MG63 (cell line): ENCODE results near the gene RARS1. TPM values are rescaled to one million over a fixed set of nuclear protein-coding genes. Genes with fewer than 3 reads are reported as not detected.
A peak's percentile ranks its signal among the peaks of the same experiment; 100 is the strongest.

Source experiments
- DNase-seq: peaks from one replicate; pipeline ENCODE4 v3.0.0-alpha.2; 2020
- H3K27me3 ChIP-seq: fragments of 250-450 bp; sonication (Bioruptor Pico); 2 replicates; pipeline ENCODE4 v1.5.1; 2020; ENCODE audit warnings: mild to moderate bottlenecking, moderate library complexity
- H3K36me3 ChIP-seq: fragments of 250-450 bp; sonication (Bioruptor Pico); 2 replicates; pipeline ENCODE4 v1.5.1; 2020; ENCODE audit warnings: mild to moderate bottlenecking, moderate library complexity
- H3K4me3 ChIP-seq: fragments of 250-450 bp; sonication (Bioruptor Pico); 2 replicates; pipeline ENCODE4 v1.5.1; 2020; ENCODE audit warnings: mild to moderate bottlenecking, moderate library complexity
- H3K9me3 ChIP-seq: fragments of 250-450 bp; sonication (Bioruptor Pico); 2 replicates; pipeline ENCODE4 v1.5.1; 2020; ENCODE audit warnings: mild to moderate bottlenecking, moderate library complexity
- total RNA-seq: library from RNA; depleted of rRNA; stranded (reverse); fragments of >200 nt; shearing (Covaris generic); gene quantifications from 2 replicates; pipeline ENCODE4 v1.2.3, GENCODE V29; 2014; ENCODE audit warnings: low replicate concordance

The RARS1 gene
- total RNA-seq, 1 experiment from 2014 or later: 351 TPM

DNA sequence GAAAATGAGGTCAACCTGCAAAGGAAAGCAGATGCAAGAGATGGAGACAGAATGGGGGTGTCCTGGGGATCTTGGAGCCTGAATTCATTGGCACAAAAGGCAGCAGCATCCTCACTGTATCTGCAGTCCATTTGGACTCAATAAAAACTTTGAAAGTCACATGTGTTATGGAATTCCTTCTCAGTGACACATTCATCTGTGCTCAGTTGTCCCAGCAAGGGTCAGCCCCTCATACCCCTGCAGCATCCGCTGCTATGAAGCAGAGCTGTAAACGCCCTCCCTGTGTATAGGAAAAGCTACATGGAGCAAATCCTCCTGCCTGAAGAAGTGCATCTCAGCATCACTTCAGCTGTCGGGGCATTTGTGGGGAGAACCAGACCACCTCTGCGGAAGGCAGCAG lies 14.5 kb upstream of the RARS1 start:
- Histone ChIP-seq H3K36me3 (peaks cover 30% of the 10 kb centered on the region), H3K27me3 (no peaks in the 10 kb centered on the region), H3K4me3 (no peak overlapping the region), H3K9me3 (no peaks in the 10 kb centered on the region)
- no peak for DNase-seq

- Histone ChIP-seq H3K4me3 (no peak overlapping the region), H3K9me3 (no peaks in the 10 kb centered on the region), H3K27me3 (no peaks in the 10 kb centered on the region), H3K36me3 (peaks cover 30% of the 10 kb centered on the region)
- DNase-seq: peak; percentile 61
These were observed 13.9 kb upstream of the RARS1 start for GRCh38 chr5:168472329-168472728.

GRCh38 chr5:168474319-168474718 lies 12.0 kb upstream of the RARS1 start:
- Histone ChIP-seq H3K36me3 (peaks cover 16% of the 10 kb centered on the region), H3K27me3 (no peaks in the 10 kb centered on the region), H3K4me3 (no peak overlapping the region), H3K9me3 (no peaks in the 10 kb centered on the region)
- DNase-seq: no peak

DNA sequence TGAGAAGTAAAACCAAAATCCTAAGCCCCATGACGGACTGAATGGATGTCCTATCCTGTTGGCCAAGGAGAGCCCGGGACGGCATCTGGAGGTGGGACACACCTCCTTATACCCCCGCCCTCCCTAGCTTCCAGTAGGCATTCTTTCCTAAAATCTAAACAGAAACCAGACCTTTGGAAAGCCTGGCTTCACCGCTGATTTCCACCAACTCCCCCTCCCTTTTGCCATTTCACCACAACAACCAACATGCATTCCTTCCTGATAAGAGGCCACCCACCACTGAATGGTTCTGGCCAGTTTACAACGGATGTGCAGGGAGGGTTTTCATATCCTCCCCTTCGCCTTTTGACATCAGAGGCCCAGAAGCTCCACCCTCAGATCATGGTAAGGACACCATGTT lies 9.2 kb upstream of the RARS1 start:
- no peak for DNase-seq

GRCh38 chr5:168479166-168479565 lies 7.1 kb upstream of the RARS1 start:
- Histone ChIP-seq H3K27me3 (no peaks in the 10 kb centered on the region), H3K36me3 (0 out of 2 replicates have a peak, but pooled peaks cover 2% of the 10 kb centered on the region), H3K4me3 (no peak overlapping the region), H3K9me3 (no peaks in the 10 kb centered on the region)
- no peak for DNase-seq

More for the DNA sequence above, 9.2 kb upstream of the RARS1 start:
- no peak overlapping the region for H3K4me3 ChIP-seq
- H3K36me3 ChIP-seq: peaks cover 14% of the 10 kb centered on the region
- H3K9me3 ChIP-seq: no peaks in the 10 kb centered on the region
- H3K27me3 ChIP-seq: no peaks in the 10 kb centered on the region

DNA sequence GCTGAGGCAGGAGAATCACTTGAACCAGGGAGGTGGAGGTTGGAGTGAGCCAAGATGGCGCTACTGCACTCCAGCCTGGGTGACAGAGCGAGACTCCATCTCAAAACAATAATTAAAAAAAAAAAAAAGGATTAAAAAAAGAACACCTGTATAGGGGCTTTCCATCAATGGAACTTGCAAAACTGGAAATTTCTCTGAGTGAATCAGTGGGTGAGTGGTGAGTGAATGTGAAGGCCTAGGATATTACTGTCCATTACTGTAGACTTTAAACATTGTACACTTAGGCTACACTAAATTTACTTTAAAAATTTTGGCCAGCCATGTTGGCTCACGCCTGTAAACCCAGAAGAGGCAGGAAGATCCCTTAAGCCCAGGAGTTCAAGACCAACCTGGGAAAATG lies 5.7 kb upstream of the RARS1 start:
- no peaks in the 10 kb centered on the region for H3K36me3 ChIP-seq
- DNase-seq: no peak
- no peaks in the 10 kb centered on the region for H3K9me3 ChIP-seq
- no peak overlapping the region for H3K4me3 ChIP-seq
- no peaks in the 10 kb centered on the region for H3K27me3 ChIP-seq

- Histone ChIP-seq H3K4me3 (no peak overlapping the region), H3K27me3 (no peaks in the 10 kb centered on the region), H3K9me3 (no peaks in the 10 kb centered on the region), H3K36me3 (no peaks in the 10 kb centered on the region)
- no peak for DNase-seq
These were observed 4.9 kb upstream of the RARS1 start for GRCh38 chr5:168481330-168481788.

- no peak overlapping the region for H3K4me3 ChIP-seq
- no peaks in the 10 kb centered on the region for H3K27me3 ChIP-seq
- H3K36me3 ChIP-seq: no peaks in the 10 kb centered on the region
- no peaks in the 10 kb centered on the region for H3K9me3 ChIP-seq
- DNase-seq: no peak
These were observed 3.9 kb upstream of the RARS1 start for GRCh38 chr5:168482361-168482760.

DNA sequence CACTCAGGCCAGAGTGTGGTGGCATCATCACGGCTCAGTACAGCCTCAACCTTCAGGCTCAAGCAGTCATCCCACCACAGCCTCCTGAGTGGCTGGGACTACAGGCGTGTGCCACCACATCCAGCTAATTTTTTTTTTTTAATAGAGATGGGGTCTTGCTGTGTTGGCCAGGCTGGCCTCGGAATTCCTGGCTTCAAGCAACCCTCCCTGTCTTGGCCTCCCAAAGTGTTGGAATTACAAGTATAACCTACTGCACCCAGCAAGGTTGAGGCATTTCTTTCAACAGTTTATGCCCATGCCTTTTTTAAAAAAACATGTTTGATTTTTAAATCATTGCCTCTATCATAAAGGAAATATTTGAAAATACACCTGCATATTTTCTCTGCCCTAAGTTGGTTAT lies 2.8 kb downstream of the RARS1 start:
- Histone ChIP-seq H3K27me3 (no peaks in the 10 kb centered on the region), H3K9me3 (no peaks in the 10 kb centered on the region), H3K36me3 (peaks cover 64% of the 10 kb centered on the region), H3K4me3 (no peak overlapping the region)
- DNase-seq: no peak

DNA sequence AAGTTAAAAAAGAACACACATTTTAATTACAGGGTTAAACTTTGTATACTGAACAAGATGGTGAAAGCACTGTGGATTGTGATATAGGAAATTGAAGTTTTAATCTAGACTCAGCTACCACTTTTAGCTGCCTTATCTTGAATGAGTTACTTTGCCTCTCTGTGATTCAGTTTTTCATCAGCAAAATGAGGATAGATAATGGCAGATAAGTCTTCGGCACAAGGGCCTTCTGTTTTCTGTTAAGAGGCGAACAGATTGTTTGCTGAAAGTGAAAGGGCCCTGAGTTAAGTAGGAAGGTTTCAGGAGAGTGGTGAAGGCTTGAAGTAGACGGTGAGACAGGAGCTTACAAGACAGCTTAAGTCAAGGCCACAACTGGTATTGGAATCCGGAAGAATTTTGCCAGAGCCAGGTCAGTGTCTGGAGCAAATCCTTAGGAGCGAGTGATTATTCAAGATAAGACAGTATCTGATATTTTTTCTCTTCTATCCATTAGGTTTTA lies 7.8 kb downstream of the RARS1 start:
- Histone ChIP-seq H3K4me3 (no peak overlapping the region), H3K36me3 (peaks cover 94% of the 10 kb centered on the region), H3K27me3 (no peaks in the 10 kb centered on the region), H3K9me3 (no peaks in the 10 kb centered on the region)
- no peak for DNase-seq

GRCh38 chr5:168502563-168503237 lies 16.4 kb downstream of the RARS1 start:
- Histone ChIP-seq H3K27me3 (no peaks in the 10 kb centered on the region; the same call in 1 of the 2 replicates), H3K36me3 (peaks cover 85% of the 10 kb centered on the region), H3K4me3 (no peak overlapping the region), H3K9me3 (no peaks in the 10 kb centered on the region)
- no peak for DNase-seq

- DNase-seq: no peak
- peaks cover 98% of the 10 kb centered on the region for H3K36me3 ChIP-seq
These were observed 27.7 kb downstream of the RARS1 start for GRCh38 chr5:168513861-168514428.

GRCh38 chr5:168525856-168526255 lies 39.6 kb downstream of the RARS1 start:
- H3K27me3 ChIP-seq: no peaks in the 10 kb centered on the region
- no peaks in the 10 kb centered on the region; the same call in 1 of the 2 replicates for H3K9me3 ChIP-seq
- H3K4me3 ChIP-seq: no peak overlapping the region
- H3K36me3 ChIP-seq: peaks cover 12% of the 10 kb centered on the region
- DNase-seq: no peak

More at GRCh38 chr5:168513861-168514428, 27.7 kb downstream of the RARS1 start:
- Histone ChIP-seq H3K27me3 (no peaks in the 10 kb centered on the region), H3K9me3 (peaks cover 22% of the 10 kb centered on the region), H3K4me3 (no peak overlapping the region)

DNA sequence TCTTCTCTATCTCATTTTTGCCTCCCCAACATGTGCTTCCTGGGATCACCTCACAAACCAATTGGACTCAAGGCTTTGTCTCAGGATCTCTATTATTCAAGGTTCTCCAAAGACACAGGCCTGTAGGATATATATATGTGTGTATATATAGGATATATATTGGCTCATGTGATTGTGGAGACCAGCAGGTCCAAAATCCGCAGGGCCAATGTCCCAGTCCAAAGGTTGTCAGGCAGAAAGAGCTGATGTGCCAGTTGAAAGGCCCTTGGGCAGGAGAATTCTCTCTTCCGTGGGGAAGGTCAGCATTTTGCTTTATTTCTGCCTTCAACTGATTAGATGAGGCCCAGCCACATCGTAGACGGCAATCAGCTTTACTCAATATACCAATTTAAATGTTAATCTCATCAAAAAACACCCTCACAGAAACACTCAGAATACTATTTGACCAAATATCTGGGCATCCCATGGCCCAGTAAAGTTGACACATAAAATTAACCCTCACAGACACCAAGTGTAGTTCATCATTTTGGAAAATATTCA lies 41.6 kb downstream of the RARS1 start:
- Histone ChIP-seq H3K36me3 (no peaks in the 10 kb centered on the region), H3K4me3 (no peak overlapping the region), H3K27me3 (no peaks in the 10 kb centered on the region), H3K9me3 (no peaks in the 10 kb centered on the region; the same call in 1 of the 2 replicates)
- no peak for DNase-seq

GRCh38 chr5:168528521-168529373 lies 42.5 kb downstream of the RARS1 start, which contains the start of gene FBLL1:
TSS of gene FBLL1 (plus strand) at chr5:168529305. CDS start at chr5:168529505, 200 bp downstream.
- H3K4me3 ChIP-seq: peak within 1 kb of the TSS; percentile 46

DNA sequence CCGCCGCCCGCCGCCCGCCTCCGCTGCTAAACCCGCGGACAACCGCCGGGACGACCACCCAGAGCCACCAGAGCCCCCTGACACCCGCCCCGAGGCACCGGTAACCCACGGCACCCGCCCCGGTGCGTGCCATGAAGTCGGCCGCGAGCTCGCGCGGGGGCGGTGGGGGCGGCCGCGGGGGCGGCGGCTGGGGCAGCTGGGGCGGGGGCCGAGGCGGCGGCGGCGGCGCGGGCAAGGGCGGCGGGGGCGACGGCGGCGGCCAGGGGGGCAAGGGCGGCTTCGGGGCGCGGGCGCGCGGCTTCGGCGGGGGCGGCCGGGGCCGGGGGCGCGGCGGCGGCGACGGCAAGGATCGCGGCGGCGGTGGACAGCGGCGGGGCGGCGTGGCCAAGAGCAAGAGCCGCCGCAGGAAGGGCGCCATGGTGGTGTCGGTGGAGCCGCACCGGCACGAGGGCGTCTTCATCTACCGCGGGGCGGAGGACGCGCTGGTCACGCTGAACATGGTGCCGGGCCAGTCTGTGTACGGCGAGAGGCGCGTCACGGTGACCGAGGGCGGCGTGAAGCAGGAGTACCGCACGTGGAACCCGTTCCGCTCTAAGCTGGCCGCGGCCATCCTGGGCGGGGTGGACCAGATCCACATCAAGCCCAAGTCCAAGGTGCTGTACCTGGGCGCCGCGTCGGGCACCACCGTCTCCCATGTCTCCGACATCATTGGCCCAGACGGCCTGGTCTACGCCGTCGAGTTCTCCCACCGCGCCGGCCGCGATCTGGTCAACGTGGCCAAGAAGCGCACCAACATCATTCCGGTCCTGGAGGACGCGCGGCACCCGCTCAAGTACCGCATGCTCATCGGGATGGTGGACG lies 43.3 kb downstream of the RARS1 start:
- Histone ChIP-seq H3K27me3 (no peaks in the 10 kb centered on the region), H3K9me3 (no peaks in the 10 kb centered on the region; the same call in 1 of the 2 replicates), H3K4me3 (peak overlapping the region; percentile 46; the same call in 1 of the 2 replicates), H3K36me3 (no peaks in the 10 kb centered on the region)
- no peak for DNase-seq

More at GRCh38 chr5:168528521-168529373, 42.5 kb downstream of the RARS1 start, which contains the start of gene FBLL1:
- peak; percentile 43 for DNase-seq
- Histone ChIP-seq H3K27me3 (no peaks in the 10 kb centered on the region), H3K9me3 (no peaks in the 10 kb centered on the region; the same call in 1 of the 2 replicates), H3K36me3 (no peaks in the 10 kb centered on the region)
